IMR-90 (cell line): ENCODE results near the gene NPBWR2. TPM values are rescaled to one million over a fixed set of nuclear protein-coding genes. Genes with fewer than 3 reads are reported as not detected.

Experiments
- ATAC-seq: fragments of 200-7000 bp; cut with Tn5 transposase; 2 replicates; pipeline ENCODE4 v1.9.1; 2020; ENCODE audit warnings: low read depth, mild to moderate bottlenecking, moderate library complexity
- BruUV-seq: library from RNA; stranded (reverse); fragments of 400-500 nt; replicated peaks from 2 replicates; lab custom pipeline; 2021; lab: Mats Ljungman, UMichigan
- CTCF ChIA-PET: fragments of 300-600 bp; formaldehyde crosslinking; extraction: SDS; loops from one replicate; lab custom pipeline; 2021; ENCODE audit warnings: antibody characterized with exemption; lab: Yijun Ruan, JAX
- POLR2A ChIA-PET: fragments of 300-600 bp; sonication (Branson Sonifier 250); formaldehyde crosslinking; loops from one replicate; lab custom pipeline; 2022; ENCODE audit warnings: antibody characterized with exemption; ENCODE audit not compliant: unreplicated experiment; lab: Charles Lee
- DNase-seq: peaks from one replicate; pipeline ENCODE4 v3.0.0; 2013
- H2AFZ ChIP-seq: replicated peaks from 2 replicates; pipeline ENCODE3; 2013; ENCODE audit warnings: low read length, mild to moderate bottlenecking; ENCODE audit not compliant: poor library complexity
- H2AK5ac ChIP-seq: 2 replicates; pipeline ENCODE4 v1.6.1; 2013; ENCODE audit warnings: low read depth, low read length, inconsistent platforms
- H2AK9ac ChIP-seq: replicated peaks from 2 replicates; pipeline ENCODE3; 2013; ENCODE audit warnings: mild to moderate bottlenecking, low read depth, low read length, moderate library complexity; ENCODE audit not compliant: poor library complexity
- H2BK120ac ChIP-seq: 2 replicates; pipeline ENCODE4 v1.6.1; 2013; ENCODE audit warnings: low read depth, low read length, inconsistent platforms
- H2BK15ac ChIP-seq: 3 replicates; pipeline ENCODE4 v1.6.1; 2013; ENCODE audit warnings: low read depth, low read length, inconsistent platforms
- H2BK20ac ChIP-seq: 2 replicates; pipeline ENCODE4 v1.6.1; 2013; ENCODE audit warnings: low read depth, mild to moderate bottlenecking, inconsistent platforms, low read length, moderate library complexity
- H2BK5ac ChIP-seq: 2 replicates; pipeline ENCODE4 v1.6.1; 2013; ENCODE audit warnings: mild to moderate bottlenecking, low read depth, low read length, inconsistent platforms; ENCODE audit not compliant: poor library complexity, severe bottlenecking
- H3K14ac ChIP-seq: replicated peaks from 2 replicates; pipeline ENCODE4 v1.6.1; 2013; ENCODE audit warnings: low read depth, low read length, inconsistent platforms
- H3K18ac ChIP-seq: 2 replicates; pipeline ENCODE4 v1.6.1; 2013; ENCODE audit warnings: low read depth, low read length, control low read depth
- H3K23ac ChIP-seq: 2 replicates; pipeline ENCODE4 v1.6.1; 2013; ENCODE audit warnings: low read depth, low read length, inconsistent platforms
- H3K27ac ChIP-seq: 2 replicates; pipeline ENCODE4 v1.5.1; 2013; ENCODE audit warnings: mild to moderate bottlenecking, control low read depth, low read length; ENCODE audit not compliant: insufficient read depth
- H3K27me3 ChIP-seq: 2 replicates; pipeline ENCODE4 v1.6.1; 2013; ENCODE audit warnings: low read length; ENCODE audit not compliant: control insufficient read depth, insufficient read depth
- H3K36me3 ChIP-seq: 2 replicates; pipeline ENCODE4 v1.6.1; 2013; ENCODE audit warnings: low read length, mixed read lengths; ENCODE audit not compliant: control insufficient read depth, insufficient read depth
- H3K4ac ChIP-seq: 2 replicates; pipeline ENCODE4 v1.6.1; 2013; ENCODE audit warnings: low read depth, low read length, inconsistent platforms
- H3K4me1 ChIP-seq: 2 replicates; pipeline ENCODE4 v1.6.1; 2013; ENCODE audit warnings: low read length, mixed read lengths; ENCODE audit not compliant: control insufficient read depth, insufficient read depth
- H3K4me2 ChIP-seq: 2 replicates; pipeline ENCODE4 v1.6.1; 2013; ENCODE audit warnings: low read depth, mild to moderate bottlenecking, control low read depth, low read length, moderate library complexity
- H3K4me3 ChIP-seq: 2 replicates; pipeline ENCODE4 v1.5.1; 2013; ENCODE audit warnings: low read depth, mild to moderate bottlenecking, control low read depth, low read length, moderate library complexity; ENCODE audit not compliant: insufficient read depth
- H3K56ac ChIP-seq: 2 replicates; pipeline ENCODE4 v1.6.1; 2013; ENCODE audit warnings: low read length, inconsistent platforms; ENCODE audit not compliant: insufficient read depth; ENCODE audit errors: extremely low read depth
- H3K79me1 ChIP-seq, 2 experiments: 2 replicates each; pipeline ENCODE4 v1.6.1; 2013; ENCODE audit warnings: low read length in 2 of 2, inconsistent platforms in 1 of 2, low read depth in 1 of 2
- H3K9ac ChIP-seq: 2 replicates; pipeline ENCODE4 v1.6.1; 2013; ENCODE audit warnings: low read depth, low read length, control low read depth
- H3K9me1 ChIP-seq: 2 replicates; pipeline ENCODE4 v1.6.1; 2013; ENCODE audit warnings: low read length, inconsistent platforms; ENCODE audit not compliant: insufficient read depth
- H3K9me3 ChIP-seq: 2 replicates; pipeline ENCODE4 v1.6.1; 2013; ENCODE audit warnings: low read length; ENCODE audit not compliant: control insufficient read depth, insufficient read depth
- H4K20me1 ChIP-seq: 2 replicates; pipeline ENCODE4 v1.6.1; 2013; ENCODE audit warnings: low read length, inconsistent platforms; ENCODE audit not compliant: insufficient read depth
- H4K5ac ChIP-seq: 2 replicates; pipeline ENCODE4 v1.6.1; 2013; ENCODE audit warnings: mild to moderate bottlenecking, low read depth, low read length, control low read depth
- H4K8ac ChIP-seq, 2 experiments: 2 replicates each; pipeline ENCODE4 v1.6.1; 2013; ENCODE audit warnings: low read depth in 2 of 2, low read length in 2 of 2, control low read depth in 1 of 2, inconsistent platforms in 1 of 2
- H4K91ac ChIP-seq: 2 replicates; pipeline ENCODE4 v1.6.1; 2013; ENCODE audit warnings: low read depth, low read length, inconsistent platforms; ENCODE audit not compliant: insufficient read depth
- CEBPB ChIP-seq: IDR thresholded peaks from 2 replicates; pipeline ENCODE4 v1.6.1; 2012; ENCODE audit warnings: low read depth, low read length, improper control_type of control experiment
- CHD1 ChIP-seq: IDR thresholded peaks from 2 replicates; pipeline ENCODE4 v1.6.1; 2012; ENCODE audit warnings: low read depth, low read length, improper control_type of control experiment
- MAZ ChIP-seq: IDR thresholded peaks from 2 replicates; pipeline ENCODE4 v1.6.1; 2012; ENCODE audit warnings: low read depth, mild to moderate bottlenecking, low read length, improper control_type of control experiment, moderate library complexity, borderline replicate concordance
- MXI1 ChIP-seq: IDR thresholded peaks from 2 replicates; pipeline ENCODE4 v1.6.1; 2012; ENCODE audit warnings: low read depth, mild to moderate bottlenecking, low read length, moderate library complexity, borderline replicate concordance
- RAD21 ChIP-seq: IDR thresholded peaks from 2 replicates; pipeline ENCODE4 v1.6.1; 2012; ENCODE audit warnings: low read length, improper control_type of control experiment
- SMC3 ChIP-seq: fragments of 150-350 bp; IDR thresholded peaks from 2 replicates; pipeline ENCODE4 v1.6.1; 2016; ENCODE audit warnings: low read depth, mild to moderate bottlenecking, antibody characterized with exemption, low read length, moderate library complexity
- WGBS, 2 experiments: methylation state at CpG; one replicate each; pipeline versions ENCODE4 v1.1.5 to v1.1.7; 2013; ENCODE audit warnings: missing lambda C conversion rate in 2 of 2; ENCODE audit not compliant: insufficient read length in 1 of 2; ENCODE audit errors: extremely low coverage in 2 of 2; 5-methylcytosine and 5-hydroxymethylcytosine counted together
- dilution Hi-C: fragments of 300-500 bp; cut with HindIII; formaldehyde crosslinking; loops from one replicate; pipeline ENCODE4 v1.14.3; 2018; ENCODE audit warnings: low sequenced_read_pairs; ENCODE audit not compliant: unreplicated experiment
- in situ Hi-C: fragments of 300-500 bp; cut with MboI; formaldehyde crosslinking; loops from 3 replicates; pipeline ENCODE4 v1.14.3; 2019; ENCODE audit warnings: low sequenced_read_pairs, inconsistent platforms, mixed read lengths
- intact Hi-C: fragments of 100-400 bp; cut with micrococcal nuclease; formaldehyde crosslinking; loops from 2 replicates; pipeline ENCODE4 v1.10.0; 2022
- polyA plus RNA-seq, 3 experiments: library from polyadenylated mRNA; depleted of rRNA; stranded (reverse); fragments of >200 nt; gene quantifications; 2 replicates each; pipeline ENCODE4 v1.2.3, GENCODE V29; 2012; ENCODE audit warnings: low replicate concordance in 1 of 3
- total RNA-seq: library from RNA; depleted of rRNA; stranded (reverse); fragments of >200 nt; gene quantifications from 2 replicates; pipeline ENCODE4 v1.2.3, GENCODE V29; 2012

The NPBWR2 gene
- total and polyA plus RNA-seq, 2 of the 4 experiments (the other 2 are of a cell fraction): not detected

- DNase-seq (no peak), ATAC-seq (no peak)
- no peak overlapping the region for H3K18ac ChIP-seq
- H3K27ac ChIP-seq: no peak overlapping the region
- no peak overlapping the region for H2BK20ac ChIP-seq
- no peak overlapping the region for H3K9ac ChIP-seq
- H2AK5ac ChIP-seq: no peak overlapping the region
- no peak overlapping the region for H2AFZ ChIP-seq
- no peak overlapping the region for H2AK9ac ChIP-seq
- H3K56ac ChIP-seq: no peak overlapping the region
- H3K4me3 ChIP-seq: no peak overlapping the region
- H3K9me1 ChIP-seq: no peaks in the 10 kb centered on the region
- WGBS, 2 experiments: 46% methylated on average over 6 of the region's 7 CpGs; no CpG with 5 or more reads in 1 of the 2 experiments
- no peaks in the 10 kb centered on the region for H3K79me1 ChIP-seq
- no peak overlapping the region for H4K5ac ChIP-seq
- no peaks in the 10 kb centered on the region for H4K20me1 ChIP-seq
- ChIA-PET CTCF (no interaction called here), POLR2A (no interaction called here)
- in situ Hi-C loops (no loop called here), intact Hi-C loops (loop anchor here (2.0 to 5.0 kb wide), 4 partner anchors 18 to 519 kb away; partner anchors contain the start of genes PRPF6 and PTK6), dilution Hi-C loops (no loop called here)
- no peaks in the 10 kb centered on the region for H3K9me3 ChIP-seq
- H2BK120ac ChIP-seq: no peak overlapping the region
- H4K91ac ChIP-seq: no peak overlapping the region
- peaks cover 5% of the 10 kb centered on the region for H3K4me1 ChIP-seq
- no peak overlapping the region for H4K8ac ChIP-seq
- no peak overlapping the region for H3K23ac ChIP-seq
- H3K4ac ChIP-seq: no peak overlapping the region
- H2BK5ac ChIP-seq: no peak overlapping the region
- H3K36me3 ChIP-seq: no peaks in the 10 kb centered on the region
- H3K4me2 ChIP-seq: no peak overlapping the region
- no peak overlapping the region for H3K14ac ChIP-seq
- peaks cover 11% of the 10 kb centered on the region; the same call in 1 of the 2 replicates for H3K27me3 ChIP-seq
- TF ChIP-seq MAZ (no peak), MXI1 (no peak), RAD21 (no peak), CEBPB (no peak), SMC3 (no peak), CHD1 (no peak)
- no TSS peak for BruUV-seq
- H2BK15ac ChIP-seq: no peak overlapping the region
These were observed 50.8 kb downstream of the NPBWR2 start for GRCh38 chr20:64056639-64056888.
